Measurements from ENCODE around the gene ZNFX1. TPM values are rescaled to one million over a fixed set of nuclear protein-coding genes. Genes with fewer than 3 reads are reported as not detected.
A peak's percentile ranks its signal among the peaks of the same experiment; 100 is the strongest.

ZNFX1 gene
- total and polyA plus RNA-seq, 9 of the 15 experiments (the other 6 are each of a cell fraction or from before 2014, with no cell fraction given) = 3.8 to 13.8 (median 10.3) TPM

- TF ChIP-seq PBX2 (CRISPR knock-in tag; IDR thresholded peaks at IDR 0.05; ENCODE audit: low read depth) = no peak
- no peak for TF ChIP-seq PBX2 (tag; conservative IDR thresholded peaks at IDR 0.05; ENCODE audit: low read depth)
- TF ChIP-seq ZHX1 (conservative IDR thresholded peaks at IDR 0.05; ENCODE audit: low read length) = peak; percentile 51; the same call in 1 of the 2 replicates
- no peak for TF ChIP-seq TRIM25 (IDR thresholded peaks at IDR 0.05; ENCODE audit: borderline replicate concordance)
- TF ChIP-seq ATF1 (CRISPR knock-in tag; IDR thresholded peaks at IDR 0.05) = no peak
- peak; percentile 92 for TF ChIP-seq ATF1 (tag; IDR thresholded peaks at IDR 0.05)
- TF ChIP-seq PHF8 (IDR thresholded peaks at IDR 0.05; ENCODE audit: borderline replicate concordance, low read length) = peak; percentile 93
- no peak for TF ChIP-seq CHAMP1 (IDR thresholded peaks at IDR 0.05)
- TF ChIP-seq HNRNPH1 (optimal IDR thresholded peaks at IDR 0.05; ENCODE audit: low read depth, low read length) = no peak
- 0 out of 2 replicates have a peak, but pooled peaks have one; percentile 32 for TF ChIP-seq MTA1 (IDR thresholded peaks at IDR 0.05; ENCODE audit: borderline replicate concordance)
- no peak for TF ChIP-seq ZNF274 (IDR thresholded peaks at IDR 0.05; ENCODE audit: borderline replicate concordance, low read depth, low read length)
- TF ChIP-seq ZNF324 (CRISPR knock-in tag; IDR thresholded peaks at IDR 0.05) = no peak
- TF ChIP-seq ZNF23 (CRISPR knock-in tag; IDR thresholded peaks at IDR 0.05) = no peak
- TF ChIP-seq ETV1 (tag; conservative IDR thresholded peaks at IDR 0.05; ENCODE audit: low read depth) = no peak
- TF ChIP-seq ZNF277 (CRISPR knock-in tag; IDR thresholded peaks at IDR 0.05; ENCODE audit: borderline replicate concordance) = no peak
- TF ChIP-seq U2AF1 (optimal IDR thresholded peaks at IDR 0.05; ENCODE audit: low read depth, low read length) = peak; percentile 59
Measured at GRCh38 chr20:49278036-49278817, at the start of gene ZNFX1 (continued).
